ENCODE data around the gene HOXB6. TPM values are rescaled to one million over a fixed set of nuclear protein-coding genes. Genes with fewer than 3 reads are reported as not detected.

The HOXB6 gene
- polyA plus RNA-seq, 3 donors = not detected

DNA sequence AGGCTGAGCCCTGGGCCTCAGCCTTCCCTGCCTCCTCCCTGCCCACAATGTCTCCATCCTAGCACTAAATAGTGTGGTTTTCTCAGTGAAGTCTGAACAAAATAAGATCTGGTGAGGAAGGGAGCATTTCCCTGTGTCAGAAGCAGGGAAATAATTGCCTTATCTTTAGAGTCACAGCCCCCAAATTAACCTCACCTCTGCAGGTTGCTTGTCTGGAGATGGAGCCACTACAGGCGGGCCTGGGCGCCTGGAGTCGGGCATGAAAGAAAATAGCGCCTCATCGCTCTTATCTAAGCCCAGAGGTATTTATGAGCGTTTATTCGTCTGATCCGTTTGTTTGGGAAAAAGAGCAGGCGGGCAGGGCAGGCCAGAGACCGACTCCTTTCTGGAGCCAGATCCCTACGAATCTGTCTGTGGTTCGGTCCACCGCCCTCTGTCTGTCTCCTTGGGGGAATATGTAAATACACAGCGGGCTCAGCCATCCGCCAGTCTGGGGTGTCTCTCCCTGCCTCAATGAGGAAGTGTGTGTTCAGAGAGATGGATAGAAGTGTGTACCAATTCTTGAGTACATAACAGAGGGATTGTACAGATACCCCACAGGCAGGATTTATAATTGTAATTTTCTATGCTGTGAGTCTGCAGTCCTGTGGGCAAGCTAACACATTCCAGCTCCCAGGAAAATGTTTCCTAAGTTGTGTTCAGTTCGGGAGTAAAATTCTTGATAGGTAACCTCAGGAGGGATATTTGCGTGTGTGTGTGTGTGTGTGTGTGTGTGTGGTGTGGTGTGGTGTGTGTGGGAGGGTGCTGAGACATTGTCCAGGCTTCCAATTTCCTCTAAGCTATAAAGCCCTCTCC lies 4.3 kb downstream of the HOXB6 start:
- Histone ChIP-seq H3K36me3 (replicated peaks in 1 of 2; ENCODE audit: control insufficient read depth in 1 of 2, insufficient read depth in 2 of 2, low read length in 2 of 2) (no peaks in the 10 kb centered on the region), H3K4me3 (replicated peaks in 1 of 3; ENCODE audit: low read depth in 2 of 3, low read length in 3 of 3) (no peak overlapping the region), H3K9ac (ENCODE audit: insufficient read depth, low read length, poor library complexity, severe bottlenecking) (no peak overlapping the region), H3K4me2 (replicated peaks; ENCODE audit: extremely low read depth, low read length, poor library complexity, severe bottlenecking) (no peak overlapping the region), H4K20me1 (ENCODE audit: insufficient read depth, low read length) (no peaks in the 10 kb centered on the region), H3K4me1 (ENCODE audit: control insufficient read depth in 1 of 2, insufficient read depth in 2 of 2, low read length in 2 of 2) (peaks cover 22 to 24% of the 10 kb centered on the region in 2 donors), H3K27me3 (ENCODE audit: control insufficient read depth in 2 of 2, insufficient read depth in 2 of 2, low read length in 2 of 2) (peaks cover 86 to 100% of the 10 kb centered on the region in 2 donors), H3K79me2 (ENCODE audit: insufficient read depth, low read length) (no peaks in the 10 kb centered on the region), H3K9me3 (replicated peaks in 1 of 2; ENCODE audit: control insufficient read depth in 1 of 2, insufficient read depth in 1 of 2, low read length in 2 of 2) (peaks cover 0 to 56% of the 10 kb centered on the region in 2 donors), H3K27ac (ENCODE audit: low read depth in 1 of 2, low read length in 2 of 2) (no peak overlapping the region), H2AFZ (ENCODE audit: insufficient read depth, low read depth, low read length, poor library complexity, severe bottlenecking) (no peak overlapping the region)
- Mint-ChIP-seq H3K27ac (no peak overlapping the region), H3K4me3 (peak overlapping the region in 1 of 2 donors; percentile 93), H3K9me3 (peaks cover 0 to 38% (median 14%) of the 10 kb centered on the region in 7 donors), H3K4me1 (peaks cover 34% of the 10 kb centered on the region), H3K27me3 (ENCODE audit: low read depth in 3 of 3) (peaks cover 97 to 100% (median 100%) of the 10 kb centered on the region in 3 donors), H3K36me3 (peaks cover 12 to 21% of the 10 kb centered on the region in 2 donors)
- intact Hi-C loops (cut with micrococcal nuclease) = no loop called here
- DNase-seq = no peak
- TF ChIP-seq, protein P1, sequence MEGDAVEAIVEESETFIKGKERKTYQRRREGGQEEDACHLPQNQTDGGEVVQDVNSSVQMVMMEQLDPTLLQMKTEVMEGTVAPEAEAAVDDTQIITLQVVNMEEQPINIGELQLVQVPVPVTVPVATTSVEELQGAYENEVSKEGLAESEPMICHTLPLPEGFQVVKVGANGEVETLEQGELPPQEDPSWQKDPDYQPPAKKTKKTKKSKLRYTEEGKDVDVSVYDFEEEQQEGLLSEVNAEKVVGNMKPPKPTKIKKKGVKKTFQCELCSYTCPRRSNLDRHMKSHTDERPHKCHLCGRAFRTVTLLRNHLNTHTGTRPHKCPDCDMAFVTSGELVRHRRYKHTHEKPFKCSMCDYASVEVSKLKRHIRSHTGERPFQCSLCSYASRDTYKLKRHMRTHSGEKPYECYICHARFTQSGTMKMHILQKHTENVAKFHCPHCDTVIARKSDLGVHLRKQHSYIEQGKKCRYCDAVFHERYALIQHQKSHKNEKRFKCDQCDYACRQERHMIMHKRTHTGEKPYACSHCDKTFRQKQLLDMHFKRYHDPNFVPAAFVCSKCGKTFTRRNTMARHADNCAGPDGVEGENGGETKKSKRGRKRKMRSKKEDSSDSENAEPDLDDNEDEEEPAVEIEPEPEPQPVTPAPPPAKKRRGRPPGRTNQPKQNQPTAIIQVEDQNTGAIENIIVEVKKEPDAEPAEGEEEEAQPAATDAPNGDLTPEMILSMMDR (IDR thresholded peaks at IDR 0.05) = no peak
- 94% methylated on average over 8 of the region's 17 CpGs for WGBS (ENCODE audit: insufficient coverage)

DNA sequence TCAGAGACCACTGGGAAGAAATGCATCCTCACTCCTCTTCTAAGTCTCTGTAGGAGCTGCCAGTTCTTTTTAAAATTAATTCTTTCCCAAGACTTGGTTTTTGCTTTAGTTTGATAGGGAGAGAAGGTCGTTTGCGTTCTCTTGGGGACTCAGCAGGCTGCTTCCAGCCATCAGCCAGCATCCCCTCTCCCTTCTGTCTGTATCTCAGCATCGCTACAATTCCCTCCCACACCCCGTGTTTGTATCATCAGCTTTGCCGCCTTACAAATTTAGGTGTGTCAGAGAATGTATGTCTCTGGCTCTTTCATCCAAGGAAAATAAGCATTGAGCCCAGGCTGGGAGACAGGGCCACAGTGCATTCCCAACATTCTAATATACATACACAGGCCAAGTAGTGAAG lies 5.4 kb downstream of the HOXB6 start:
- intact Hi-C loops (cut with micrococcal nuclease) = no loop called here
- Histone ChIP-seq H3K27ac (ENCODE audit: low read depth in 1 of 2, low read length in 2 of 2) (no peak overlapping the region), H3K4me3 (replicated peaks in 1 of 3; ENCODE audit: low read depth in 2 of 3, low read length in 3 of 3) (no peak overlapping the region), H3K9me3 (replicated peaks in 1 of 2; ENCODE audit: control insufficient read depth in 1 of 2, insufficient read depth in 1 of 2, low read length in 2 of 2) (peaks cover 0 to 49% of the 10 kb centered on the region in 2 donors), H3K79me2 (ENCODE audit: insufficient read depth, low read length) (no peaks in the 10 kb centered on the region), H4K20me1 (ENCODE audit: insufficient read depth, low read length) (no peaks in the 10 kb centered on the region), H2AFZ (ENCODE audit: insufficient read depth, low read depth, low read length, poor library complexity, severe bottlenecking) (no peak overlapping the region), H3K36me3 (replicated peaks in 1 of 2; ENCODE audit: control insufficient read depth in 1 of 2, insufficient read depth in 2 of 2, low read length in 2 of 2) (no peaks in the 10 kb centered on the region), H3K4me2 (replicated peaks; ENCODE audit: extremely low read depth, low read length, poor library complexity, severe bottlenecking) (no peak overlapping the region), H3K4me1 (ENCODE audit: control insufficient read depth in 1 of 2, insufficient read depth in 2 of 2, low read length in 2 of 2) (peaks cover 22 to 24% of the 10 kb centered on the region in 2 donors), H3K27me3 (ENCODE audit: control insufficient read depth in 2 of 2, insufficient read depth in 2 of 2, low read length in 2 of 2) (peaks cover 82 to 100% of the 10 kb centered on the region in 2 donors), H3K9ac (ENCODE audit: insufficient read depth, low read length, poor library complexity, severe bottlenecking) (no peak overlapping the region)
- Mint-ChIP-seq H3K27ac (no peak overlapping the region), H3K4me3 (peak overlapping the region in 1 of 2 donors; percentile 93), H3K27me3 (ENCODE audit: low read depth in 3 of 3) (peaks cover 98 to 100% (median 100%) of the 10 kb centered on the region in 3 donors), H3K9me3 (peaks cover 0 to 35% (median 14%) of the 10 kb centered on the region in 7 donors), H3K4me1 (peaks cover 30% of the 10 kb centered on the region), H3K36me3 (peaks cover 12 to 21% of the 10 kb centered on the region in 2 donors)
- no peak for DNase-seq
- WGBS (ENCODE audit: insufficient coverage) = no CpG with 5 or more reads among the region's 5 CpGs
- TF ChIP-seq, protein P1 (IDR thresholded peaks at IDR 0.05) = no peak

Measured in CD14-positive monocyte (primary cell).